T-helper 1 cell treated with Interleukin-12 subunit alpha and Interleukin-12 subunit beta and Interleukin-4 antibody, amounts not matched to agents 30 μg/mL and 1 μg/mL, for 36 hours (primary cell): ENCODE results near the gene GRM3.

ENCODE experiments used
- H3K27ac Mint-ChIP-seq: one replicate; pipeline ENCODE4 v1.8.0; 2021; ENCODE audit warnings: mild to moderate bottlenecking, mixed read lengths
- H3K27me3 Mint-ChIP-seq: one replicate; pipeline ENCODE4 v1.8.0; 2021; ENCODE audit warnings: low read depth, mixed read lengths
- H3K36me3 Mint-ChIP-seq: one replicate; pipeline ENCODE4 v1.8.0; 2021; ENCODE audit warnings: low read depth, mixed read lengths
- H3K4me1 Mint-ChIP-seq: one replicate; pipeline ENCODE4 v1.8.0; 2021; ENCODE audit warnings: low read depth, mixed read lengths
- H3K4me3 Mint-ChIP-seq: one replicate; pipeline ENCODE4 v1.8.0; 2021; ENCODE audit warnings: mild to moderate bottlenecking, moderate library complexity, mixed read lengths
- H3K9me3 Mint-ChIP-seq: one replicate; pipeline ENCODE4 v1.8.0; 2021; ENCODE audit warnings: mixed read lengths

Gene GRM3

GRCh38 chr7:86664486-86664885 lies 20.8 kb downstream of the GRM3 start:
- Mint-ChIP-seq H3K9me3 (no peaks in the 10 kb centered on the region), H3K4me1 (no peaks in the 10 kb centered on the region)

GRCh38 chr7:86664991-86665390 lies 21.3 kb downstream of the GRM3 start:
- no peak overlapping the region for H3K27ac Mint-ChIP-seq
- no peaks in the 10 kb centered on the region for H3K4me1 Mint-ChIP-seq
- H3K9me3 Mint-ChIP-seq: no peaks in the 10 kb centered on the region
- H3K36me3 Mint-ChIP-seq: no peaks in the 10 kb centered on the region
- no peaks in the 10 kb centered on the region for H3K27me3 Mint-ChIP-seq
- H3K4me3 Mint-ChIP-seq: no peak overlapping the region

More at GRCh38 chr7:86664486-86664885, 20.8 kb downstream of the GRM3 start:
- Mint-ChIP-seq H3K36me3 (no peaks in the 10 kb centered on the region), H3K27me3 (no peaks in the 10 kb centered on the region), H3K27ac (no peak overlapping the region), H3K4me3 (no peak overlapping the region)

GRCh38 chr7:86665669-86666068 lies 22.0 kb downstream of the GRM3 start:
- no peaks in the 10 kb centered on the region for H3K9me3 Mint-ChIP-seq
- no peaks in the 10 kb centered on the region for H3K36me3 Mint-ChIP-seq
- H3K4me1 Mint-ChIP-seq: no peaks in the 10 kb centered on the region
- H3K27ac Mint-ChIP-seq: no peak overlapping the region
- H3K4me3 Mint-ChIP-seq: no peak overlapping the region
- H3K27me3 Mint-ChIP-seq: no peaks in the 10 kb centered on the region

GRCh38 chr7:86667732-86668131 lies 24.0 kb downstream of the GRM3 start:
- H3K27ac Mint-ChIP-seq: no peak overlapping the region
- no peaks in the 10 kb centered on the region for H3K9me3 Mint-ChIP-seq
- no peak overlapping the region for H3K4me3 Mint-ChIP-seq
- no peaks in the 10 kb centered on the region for H3K36me3 Mint-ChIP-seq
- H3K27me3 Mint-ChIP-seq: no peaks in the 10 kb centered on the region
- H3K4me1 Mint-ChIP-seq: no peaks in the 10 kb centered on the region

GRCh38 chr7:86668315-86668714 lies 24.6 kb downstream of the GRM3 start:
- no peaks in the 10 kb centered on the region for H3K36me3 Mint-ChIP-seq
- no peaks in the 10 kb centered on the region for H3K4me1 Mint-ChIP-seq
- H3K9me3 Mint-ChIP-seq: no peaks in the 10 kb centered on the region
- no peak overlapping the region for H3K4me3 Mint-ChIP-seq
- H3K27ac Mint-ChIP-seq: no peak overlapping the region
- H3K27me3 Mint-ChIP-seq: no peaks in the 10 kb centered on the region

GRCh38 chr7:86687831-86688230 lies 44.1 kb downstream of the GRM3 start:
- no peak overlapping the region for H3K27ac Mint-ChIP-seq
- no peaks in the 10 kb centered on the region for H3K27me3 Mint-ChIP-seq
- no peaks in the 10 kb centered on the region for H3K36me3 Mint-ChIP-seq
- H3K4me3 Mint-ChIP-seq: no peak overlapping the region
- no peaks in the 10 kb centered on the region for H3K9me3 Mint-ChIP-seq
- H3K4me1 Mint-ChIP-seq: no peaks in the 10 kb centered on the region

GRCh38 chr7:86689363-86689762 lies 45.7 kb downstream of the GRM3 start:
- H3K9me3 Mint-ChIP-seq: no peaks in the 10 kb centered on the region
- no peak overlapping the region for H3K27ac Mint-ChIP-seq
- no peaks in the 10 kb centered on the region for H3K27me3 Mint-ChIP-seq
- no peaks in the 10 kb centered on the region for H3K36me3 Mint-ChIP-seq
- H3K4me1 Mint-ChIP-seq: no peaks in the 10 kb centered on the region
- H3K4me3 Mint-ChIP-seq: no peak overlapping the region

GRCh38 chr7:86692755-86693154 lies 49.0 kb downstream of the GRM3 start:
- Mint-ChIP-seq H3K36me3 (no peaks in the 10 kb centered on the region), H3K9me3 (no peaks in the 10 kb centered on the region)

GRCh38 chr7:86706406-86706805 lies 62.7 kb downstream of the GRM3 start:
- Mint-ChIP-seq H3K9me3 (no peaks in the 10 kb centered on the region), H3K4me3 (no peak overlapping the region)

More at GRCh38 chr7:86692755-86693154, 49.0 kb downstream of the GRM3 start:
- Mint-ChIP-seq H3K27ac (no peak overlapping the region), H3K4me3 (no peak overlapping the region), H3K27me3 (no peaks in the 10 kb centered on the region), H3K4me1 (no peaks in the 10 kb centered on the region)

GRCh38 chr7:86708031-86708680 lies 64.4 kb downstream of the GRM3 start:
- H3K4me3 Mint-ChIP-seq: no peak overlapping the region
- no peaks in the 10 kb centered on the region for H3K9me3 Mint-ChIP-seq
- H3K27me3 Mint-ChIP-seq: no peaks in the 10 kb centered on the region
- no peak overlapping the region for H3K27ac Mint-ChIP-seq
- no peaks in the 10 kb centered on the region for H3K4me1 Mint-ChIP-seq
- H3K36me3 Mint-ChIP-seq: no peaks in the 10 kb centered on the region

More at GRCh38 chr7:86706406-86706805, 62.7 kb downstream of the GRM3 start:
- no peaks in the 10 kb centered on the region for H3K36me3 Mint-ChIP-seq
- no peaks in the 10 kb centered on the region for H3K4me1 Mint-ChIP-seq
- H3K27me3 Mint-ChIP-seq: no peaks in the 10 kb centered on the region
- no peak overlapping the region for H3K27ac Mint-ChIP-seq

- H3K4me1 Mint-ChIP-seq: no peaks in the 10 kb centered on the region
- peaks cover 3% of the 10 kb centered on the region for H3K9me3 Mint-ChIP-seq
- no peak overlapping the region for H3K4me3 Mint-ChIP-seq
- H3K36me3 Mint-ChIP-seq: no peaks in the 10 kb centered on the region
- H3K27me3 Mint-ChIP-seq: no peaks in the 10 kb centered on the region
- H3K27ac Mint-ChIP-seq: no peak overlapping the region
These were observed 76.6 kb downstream of the GRM3 start for GRCh38 chr7:86720306-86720705.

- Mint-ChIP-seq H3K27ac (no peak overlapping the region), H3K4me1 (no peaks in the 10 kb centered on the region), H3K4me3 (no peak overlapping the region), H3K9me3 (peaks cover 3% of the 10 kb centered on the region), H3K36me3 (no peaks in the 10 kb centered on the region), H3K27me3 (no peaks in the 10 kb centered on the region)
These were observed 90.1 kb downstream of the GRM3 start for GRCh38 chr7:86733783-86734182.

GRCh38 chr7:86745013-86745745 lies 101.5 kb downstream of the GRM3 start:
- Mint-ChIP-seq H3K4me1 (no peaks in the 10 kb centered on the region), H3K27me3 (no peaks in the 10 kb centered on the region), H3K9me3 (no peaks in the 10 kb centered on the region), H3K4me3 (no peak overlapping the region), H3K36me3 (no peaks in the 10 kb centered on the region), H3K27ac (no peak overlapping the region)

GRCh38 chr7:86747698-86748097 lies 104.0 kb downstream of the GRM3 start:
- Mint-ChIP-seq H3K27me3 (no peaks in the 10 kb centered on the region), H3K4me3 (no peak overlapping the region), H3K27ac (no peak overlapping the region), H3K9me3 (no peaks in the 10 kb centered on the region), H3K36me3 (no peaks in the 10 kb centered on the region), H3K4me1 (no peaks in the 10 kb centered on the region)

- Mint-ChIP-seq H3K4me1 (no peaks in the 10 kb centered on the region), H3K27me3 (no peaks in the 10 kb centered on the region), H3K9me3 (no peaks in the 10 kb centered on the region), H3K27ac (no peak overlapping the region), H3K36me3 (no peaks in the 10 kb centered on the region), H3K4me3 (no peak overlapping the region)
These were observed 104.5 kb downstream of the GRM3 start for GRCh38 chr7:86748201-86748600.
